Measurements from ENCODE around the gene OTOGL.

The OTOGL gene

GRCh38 chr12:80325167-80325959, 226.0 kb downstream of the OTOGL start:
- no peak for DNase-seq (ENCODE audit: extremely low spot score)
- ChIA-PET POLR2A (no interaction called here), CTCF (interaction anchor here (0.7 kb wide), 1 partner anchor 138 kb away, joined by 3 read pairs; no protein-coding TSS in a partner anchor)
- TF ChIP-seq ARNT (IDR thresholded peaks at IDR 0.05) = no peak
- no peak for TF ChIP-seq FOXA1 (IDR thresholded peaks at IDR 0.05)
- no peak for TF ChIP-seq SP1 (IDR thresholded peaks at IDR 0.05)
- no peak for TF ChIP-seq ZNF384 (IDR thresholded peaks at IDR 0.05)
- no peak for TF ChIP-seq HDGF (IDR thresholded peaks at IDR 0.05; ENCODE audit: borderline replicate concordance)
- no peak for TF ChIP-seq ELF4 (IDR thresholded peaks at IDR 0.05)
- no peak for TF ChIP-seq FOXK2 (IDR thresholded peaks at IDR 0.05)
- TF ChIP-seq FOXM1 (IDR thresholded peaks at IDR 0.05; ENCODE audit: borderline replicate concordance) = no peak
- TF ChIP-seq TARDBP (IDR thresholded peaks at IDR 0.05) = no peak

DNA sequence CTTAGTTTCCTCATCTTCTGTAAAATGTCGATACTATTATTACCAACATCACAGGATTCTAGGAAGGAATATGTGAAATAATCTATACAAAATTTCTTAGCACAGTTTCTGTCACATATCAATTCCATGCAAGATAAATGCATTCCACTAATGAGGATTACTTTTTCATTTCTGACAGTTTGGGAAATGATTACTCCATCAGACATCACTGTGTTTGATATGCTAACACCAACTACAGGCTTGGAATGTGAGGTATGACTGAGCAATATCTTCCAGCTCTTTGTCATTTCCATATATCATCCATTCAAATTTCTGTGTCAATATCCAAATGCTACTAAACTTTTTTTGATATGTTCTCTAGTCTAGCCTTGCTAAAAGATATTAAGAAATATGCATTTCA, 233.5 kb downstream of the OTOGL start:
- DNase-seq (ENCODE audit: extremely low spot score) = no peak
- ChIA-PET CTCF (no interaction called here), POLR2A (no interaction called here)
- no peak for TF ChIP-seq LEF1 (IDR thresholded peaks at IDR 0.05; ENCODE audit: borderline replicate concordance)
- TF ChIP-seq ARNT (IDR thresholded peaks at IDR 0.05) = no peak
- no peak for TF ChIP-seq CTBP1 (IDR thresholded peaks at IDR 0.05; ENCODE audit: borderline replicate concordance)
- TF ChIP-seq HDGF (IDR thresholded peaks at IDR 0.05; ENCODE audit: borderline replicate concordance) = no peak
- TF ChIP-seq ZNF384 (IDR thresholded peaks at IDR 0.05) = no peak
- TF ChIP-seq SUZ12 (IDR thresholded peaks at IDR 0.05) = no peak
- TF ChIP-seq SP1 (IDR thresholded peaks at IDR 0.05) = no peak
- no peak for TF ChIP-seq TARDBP (IDR thresholded peaks at IDR 0.05)
- TF ChIP-seq L3MBTL2 (conservative IDR thresholded peaks at IDR 0.05) = no peak

GRCh38 chr12:80352474-80352873, 253.1 kb downstream of the OTOGL start:
- POLR2A ChIA-PET = no interaction called here
- no peak for DNase-seq (ENCODE audit: extremely low spot score)
- CTCF ChIA-PET = no interaction called here
- TF ChIP-seq NFRKB (IDR thresholded peaks at IDR 0.05) (no peak), SUZ12 (IDR thresholded peaks at IDR 0.05) (no peak), FOXM1 (IDR thresholded peaks at IDR 0.05; ENCODE audit: borderline replicate concordance) (no peak), FOXK2 (IDR thresholded peaks at IDR 0.05) (no peak), BHLHE40 (IDR thresholded peaks at IDR 0.05; ENCODE audit: borderline replicate concordance) (no peak), ZNF384 (IDR thresholded peaks at IDR 0.05) (no peak), PKNOX1 (IDR thresholded peaks at IDR 0.05) (no peak), SP1 (IDR thresholded peaks at IDR 0.05) (no peak)

GRCh38 chr12:80353254-80353653, 253.9 kb downstream of the OTOGL start:
- DNase-seq (ENCODE audit: extremely low spot score) = no peak
- TF ChIP-seq ELF4 (IDR thresholded peaks at IDR 0.05) (no peak), L3MBTL2 (conservative IDR thresholded peaks at IDR 0.05) (no peak), PKNOX1 (IDR thresholded peaks at IDR 0.05) (no peak), ZNF384 (IDR thresholded peaks at IDR 0.05) (no peak), LEF1 (IDR thresholded peaks at IDR 0.05; ENCODE audit: borderline replicate concordance) (no peak), ARNT (IDR thresholded peaks at IDR 0.05) (no peak), CTBP1 (IDR thresholded peaks at IDR 0.05; ENCODE audit: borderline replicate concordance) (no peak), FOXK2 (IDR thresholded peaks at IDR 0.05) (no peak), BHLHE40 (IDR thresholded peaks at IDR 0.05; ENCODE audit: borderline replicate concordance) (no peak), FOXA1 (IDR thresholded peaks at IDR 0.05) (no peak), SP1 (IDR thresholded peaks at IDR 0.05) (no peak), SUZ12 (IDR thresholded peaks at IDR 0.05) (no peak), TARDBP (IDR thresholded peaks at IDR 0.05) (no peak), FOXM1 (IDR thresholded peaks at IDR 0.05; ENCODE audit: borderline replicate concordance) (no peak), HDGF (IDR thresholded peaks at IDR 0.05; ENCODE audit: borderline replicate concordance) (no peak)

GRCh38 chr12:80356097-80356496, 256.8 kb downstream of the OTOGL start:
- POLR2A ChIA-PET = no interaction called here
- CTCF ChIA-PET = no interaction called here
- TF ChIP-seq LEF1 (IDR thresholded peaks at IDR 0.05; ENCODE audit: borderline replicate concordance) (no peak), FOXA1 (IDR thresholded peaks at IDR 0.05) (no peak), ELF4 (IDR thresholded peaks at IDR 0.05) (no peak), SUZ12 (IDR thresholded peaks at IDR 0.05) (no peak), PKNOX1 (IDR thresholded peaks at IDR 0.05) (no peak), CTBP1 (IDR thresholded peaks at IDR 0.05; ENCODE audit: borderline replicate concordance) (no peak), FOXM1 (IDR thresholded peaks at IDR 0.05; ENCODE audit: borderline replicate concordance) (no peak), NFRKB (IDR thresholded peaks at IDR 0.05) (no peak), ZNF384 (IDR thresholded peaks at IDR 0.05) (no peak), L3MBTL2 (conservative IDR thresholded peaks at IDR 0.05) (no peak)
- no peak for DNase-seq (ENCODE audit: extremely low spot score)

More at GRCh38 chr12:80353254-80353653, 253.9 kb downstream of the OTOGL start:
- ChIA-PET POLR2A (no interaction called here), CTCF (no interaction called here)

DNA sequence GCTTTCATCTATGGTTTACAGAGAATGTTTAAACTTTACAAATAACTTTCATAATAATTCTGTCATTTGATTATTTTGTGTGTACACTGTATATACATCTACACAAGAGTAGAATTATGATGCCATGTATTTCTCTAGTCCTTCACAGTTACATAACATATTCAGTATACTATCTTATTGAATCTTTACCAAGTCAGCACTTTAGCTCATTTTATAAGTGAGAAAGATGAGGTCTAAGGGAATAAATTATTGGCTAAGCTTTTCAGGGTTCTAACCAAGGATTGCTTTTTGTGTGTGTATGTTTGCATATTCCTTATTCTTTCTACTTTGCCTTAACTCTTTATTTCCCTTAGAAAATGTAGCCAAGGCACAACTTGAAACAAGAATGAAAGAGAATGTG, 260.4 kb downstream of the OTOGL start:
- TF ChIP-seq NFRKB (IDR thresholded peaks at IDR 0.05) = no peak
- TF ChIP-seq FOXA1 (IDR thresholded peaks at IDR 0.05) = no peak
- TF ChIP-seq L3MBTL2 (conservative IDR thresholded peaks at IDR 0.05) = no peak
- TF ChIP-seq ZNF384 (IDR thresholded peaks at IDR 0.05) = no peak
- TF ChIP-seq FOXK2 (IDR thresholded peaks at IDR 0.05) = no peak
- TF ChIP-seq FOXM1 (IDR thresholded peaks at IDR 0.05; ENCODE audit: borderline replicate concordance) = no peak
- TF ChIP-seq LEF1 (IDR thresholded peaks at IDR 0.05; ENCODE audit: borderline replicate concordance) = no peak
- no peak for TF ChIP-seq HDGF (IDR thresholded peaks at IDR 0.05; ENCODE audit: borderline replicate concordance)
- TF ChIP-seq ARNT (IDR thresholded peaks at IDR 0.05) = no peak
- no peak for TF ChIP-seq TARDBP (IDR thresholded peaks at IDR 0.05)
- no peak for TF ChIP-seq ELF4 (IDR thresholded peaks at IDR 0.05)
- TF ChIP-seq PKNOX1 (IDR thresholded peaks at IDR 0.05) = no peak
- TF ChIP-seq SP1 (IDR thresholded peaks at IDR 0.05) = no peak
- no peak for TF ChIP-seq CTBP1 (IDR thresholded peaks at IDR 0.05; ENCODE audit: borderline replicate concordance)
- no peak for TF ChIP-seq BHLHE40 (IDR thresholded peaks at IDR 0.05; ENCODE audit: borderline replicate concordance)
- DNase-seq (ENCODE audit: extremely low spot score) = no peak
- ChIA-PET POLR2A (no interaction called here), CTCF (no interaction called here)

Data from HEK293T (cell line).